ENCODE data around the gene EXOC4. TPM values are rescaled to one million over a fixed set of nuclear protein-coding genes. Genes with fewer than 3 reads are reported as not detected.

The EXOC4 gene
- total RNA-seq, 1 experiment from 2014 or later: 66.2 TPM

DNA sequence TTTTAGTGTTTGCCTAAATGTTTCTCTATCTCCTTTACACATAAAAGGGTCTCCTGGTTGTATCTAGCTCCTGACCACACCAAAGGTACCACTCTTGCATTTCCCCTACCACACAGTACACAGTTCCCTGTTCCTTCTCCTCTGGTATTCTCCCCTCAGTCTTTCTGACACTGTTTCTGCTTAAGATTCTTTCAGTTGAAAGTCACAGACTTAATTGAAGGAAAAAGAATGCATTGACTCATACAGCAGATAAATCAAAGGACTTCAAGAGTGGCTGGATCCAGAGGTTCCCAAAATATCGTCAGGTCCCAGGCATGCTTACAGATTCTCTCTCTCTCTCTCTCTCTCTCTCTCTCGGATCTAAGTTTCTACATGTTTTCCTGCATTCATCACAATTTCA, 688.6 kb downstream of the EXOC4 start:
- H3K4me3 Mint-ChIP-seq (ENCODE audit: unreplicated experiment): no peak overlapping the region
- no peaks in the 10 kb centered on the region for H3K27me3 ChIP-seq (replicated peaks; ENCODE audit: control insufficient read depth, insufficient read depth, low read length)
- no TSS peak for BruUV-seq (replicated peaks)
- H3K4me3 ChIP-seq (ENCODE audit: low read depth, low read length): no peak overlapping the region
- H3K36me3 ChIP-seq (ENCODE audit: control insufficient read depth, insufficient read depth, low read length): no peaks in the 10 kb centered on the region; the same call in 1 of the 2 replicates
- no peak overlapping the region for H3K27ac Mint-ChIP-seq (ENCODE audit: unreplicated experiment)
- intact Hi-C loops (cut with micrococcal nuclease; ENCODE audit: unreplicated experiment): no loop called here
- no peaks in the 10 kb centered on the region for H3K9me3 Mint-ChIP-seq (ENCODE audit: unreplicated experiment)
- no peaks in the 10 kb centered on the region for H3K4me1 Mint-ChIP-seq (ENCODE audit: low read depth, unreplicated experiment)
- no peaks in the 10 kb centered on the region for H3K4me1 ChIP-seq
- H3K36me3 Mint-ChIP-seq (ENCODE audit: insufficient read depth, unreplicated experiment): no peaks in the 10 kb centered on the region
- TF ChIP-seq, protein P1, sequence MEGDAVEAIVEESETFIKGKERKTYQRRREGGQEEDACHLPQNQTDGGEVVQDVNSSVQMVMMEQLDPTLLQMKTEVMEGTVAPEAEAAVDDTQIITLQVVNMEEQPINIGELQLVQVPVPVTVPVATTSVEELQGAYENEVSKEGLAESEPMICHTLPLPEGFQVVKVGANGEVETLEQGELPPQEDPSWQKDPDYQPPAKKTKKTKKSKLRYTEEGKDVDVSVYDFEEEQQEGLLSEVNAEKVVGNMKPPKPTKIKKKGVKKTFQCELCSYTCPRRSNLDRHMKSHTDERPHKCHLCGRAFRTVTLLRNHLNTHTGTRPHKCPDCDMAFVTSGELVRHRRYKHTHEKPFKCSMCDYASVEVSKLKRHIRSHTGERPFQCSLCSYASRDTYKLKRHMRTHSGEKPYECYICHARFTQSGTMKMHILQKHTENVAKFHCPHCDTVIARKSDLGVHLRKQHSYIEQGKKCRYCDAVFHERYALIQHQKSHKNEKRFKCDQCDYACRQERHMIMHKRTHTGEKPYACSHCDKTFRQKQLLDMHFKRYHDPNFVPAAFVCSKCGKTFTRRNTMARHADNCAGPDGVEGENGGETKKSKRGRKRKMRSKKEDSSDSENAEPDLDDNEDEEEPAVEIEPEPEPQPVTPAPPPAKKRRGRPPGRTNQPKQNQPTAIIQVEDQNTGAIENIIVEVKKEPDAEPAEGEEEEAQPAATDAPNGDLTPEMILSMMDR (IDR thresholded peaks at IDR 0.05; ENCODE audit: insufficient read depth in 1 of 2, low read depth in 1 of 2, low read length in 1 of 2, severe bottlenecking in 1 of 2, unreplicated experiment in 1 of 2): no peak
- no peaks in the 10 kb centered on the region for H3K27me3 Mint-ChIP-seq (ENCODE audit: insufficient read depth, unreplicated experiment)
- DNase-seq: no peak
- CTCF ChIA-PET: no interaction called here
- no peaks in the 10 kb centered on the region for H3K9me3 ChIP-seq
- POLR2A ChIA-PET: no interaction called here

DNA sequence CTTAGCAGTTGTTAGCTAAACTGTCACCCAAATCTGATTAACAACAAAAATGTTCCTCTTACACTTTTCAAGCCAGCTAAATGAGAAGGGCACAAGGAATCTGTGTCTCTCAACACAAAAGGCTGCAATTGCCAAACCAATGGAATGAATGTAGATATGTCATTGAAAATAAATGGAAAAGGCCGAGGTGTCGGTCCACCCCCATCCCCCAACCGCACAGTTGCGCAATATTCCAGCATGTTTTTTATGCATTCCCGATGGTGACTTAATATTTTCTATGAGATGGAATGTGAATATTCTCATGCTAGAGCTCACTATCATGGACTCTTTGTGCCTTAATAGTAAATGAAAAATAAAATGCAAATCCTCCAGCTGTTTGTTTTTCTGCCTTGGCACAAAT, 692.6 kb downstream of the EXOC4 start:
- no peaks in the 10 kb centered on the region for H3K27me3 ChIP-seq (replicated peaks; ENCODE audit: control insufficient read depth, insufficient read depth, low read length)
- POLR2A ChIA-PET: no interaction called here
- intact Hi-C loops (cut with micrococcal nuclease; ENCODE audit: unreplicated experiment): no loop called here
- no peaks in the 10 kb centered on the region for H3K36me3 ChIP-seq (ENCODE audit: control insufficient read depth, insufficient read depth, low read length)
- Mint-ChIP-seq H3K36me3 (ENCODE audit: insufficient read depth, unreplicated experiment) (no peaks in the 10 kb centered on the region), H3K27me3 (ENCODE audit: insufficient read depth, unreplicated experiment) (no peaks in the 10 kb centered on the region), H3K4me3 (ENCODE audit: unreplicated experiment) (no peak overlapping the region), H3K9me3 (ENCODE audit: unreplicated experiment) (no peaks in the 10 kb centered on the region), H3K27ac (ENCODE audit: unreplicated experiment) (no peak overlapping the region), H3K4me1 (ENCODE audit: low read depth, unreplicated experiment) (no peaks in the 10 kb centered on the region)
- no peaks in the 10 kb centered on the region for H3K9me3 ChIP-seq
- CTCF ChIA-PET: no interaction called here
- H3K4me3 ChIP-seq (ENCODE audit: low read depth, low read length): no peak overlapping the region
- DNase-seq: no peak
- no peaks in the 10 kb centered on the region for H3K4me1 ChIP-seq
- no TSS peak for BruUV-seq (replicated peaks)
- TF ChIP-seq, protein P1 (IDR thresholded peaks at IDR 0.05; ENCODE audit: insufficient read depth in 1 of 2, low read depth in 1 of 2, low read length in 1 of 2, severe bottlenecking in 1 of 2, unreplicated experiment in 1 of 2): no peak

DNA sequence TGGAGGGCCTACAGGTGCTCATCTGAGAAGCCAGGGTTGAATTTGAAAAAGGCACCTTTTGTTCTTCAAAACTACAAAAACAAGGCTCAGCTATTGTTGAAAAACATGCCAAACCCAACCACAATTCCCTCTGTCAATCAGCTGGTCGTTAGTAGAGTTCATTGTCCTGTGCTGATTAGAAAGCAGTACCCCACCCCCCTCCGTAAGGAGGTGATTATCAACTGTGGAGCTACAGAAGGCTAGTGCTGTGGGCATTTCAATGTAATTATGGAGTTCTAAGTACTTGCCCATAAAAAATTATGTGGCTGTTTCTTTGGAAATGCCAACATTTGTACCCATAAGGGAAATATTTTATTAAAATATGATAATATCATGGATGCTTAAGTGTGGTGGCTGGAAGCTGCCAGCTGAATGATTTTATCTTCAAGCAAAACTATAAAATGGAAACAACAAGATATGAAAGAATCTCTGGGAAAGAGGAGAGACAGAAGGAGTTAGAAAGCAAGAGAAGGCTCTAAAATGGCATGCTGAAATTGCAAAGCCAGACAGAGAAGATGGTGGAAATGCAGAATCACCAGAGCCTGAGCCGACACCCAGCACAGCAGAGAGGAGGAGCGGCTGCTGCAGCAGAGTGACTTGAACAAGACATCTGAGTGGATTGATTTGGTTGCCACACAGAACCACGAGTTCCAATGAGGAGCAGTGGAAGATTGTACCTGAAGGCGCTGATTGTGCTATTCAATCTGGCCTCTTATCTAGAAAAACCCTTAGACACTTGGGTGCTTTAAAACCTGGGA, 694.8 kb downstream of the EXOC4 start:
- intact Hi-C loops (cut with micrococcal nuclease; ENCODE audit: unreplicated experiment): no loop called here
- Histone ChIP-seq H3K4me1 (no peaks in the 10 kb centered on the region), H3K9me3 (no peaks in the 10 kb centered on the region), H3K27me3 (replicated peaks; ENCODE audit: control insufficient read depth, insufficient read depth, low read length) (no peaks in the 10 kb centered on the region), H3K36me3 (ENCODE audit: control insufficient read depth, insufficient read depth, low read length) (no peaks in the 10 kb centered on the region), H3K4me3 (ENCODE audit: low read depth, low read length) (no peak overlapping the region)
- BruUV-seq (replicated peaks): no TSS peak
- POLR2A ChIA-PET: no interaction called here
- Mint-ChIP-seq H3K27ac (ENCODE audit: unreplicated experiment) (no peak overlapping the region), H3K36me3 (ENCODE audit: insufficient read depth, unreplicated experiment) (no peaks in the 10 kb centered on the region), H3K4me3 (ENCODE audit: unreplicated experiment) (no peak overlapping the region), H3K4me1 (ENCODE audit: low read depth, unreplicated experiment) (no peaks in the 10 kb centered on the region), H3K27me3 (ENCODE audit: insufficient read depth, unreplicated experiment) (no peaks in the 10 kb centered on the region), H3K9me3 (ENCODE audit: unreplicated experiment) (no peaks in the 10 kb centered on the region)
- TF ChIP-seq, protein P1 (IDR thresholded peaks at IDR 0.05; ENCODE audit: insufficient read depth in 1 of 2, low read depth in 1 of 2, low read length in 1 of 2, severe bottlenecking in 1 of 2, unreplicated experiment in 1 of 2): no peak
- CTCF ChIA-PET: no interaction called here
- no peak for DNase-seq
